ENCODE measurements around the gene SMC5. TPM values are rescaled to one million over a fixed set of nuclear protein-coding genes. Genes with fewer than 3 reads are reported as not detected.
A peak's percentile ranks its signal among the peaks of the same experiment; 100 is the strongest.
"Not testable (repeated sequence)": the region's sequence is repeated elsewhere in the genome, so short reads cannot be mapped to it uniquely, and the experiment has no call there.

SMC5 gene
- total RNA-seq, 4 donors from 2014 or later: 33.1 to 49.4 (median 39.2) TPM

GRCh38 chr9:70318002-70318401 lies 59.2 kb downstream of the SMC5 start:
- Histone ChIP-seq H3K4me3 (replicated peaks in 1 of 3) (no peak overlapping the region), H3K27ac (no peak overlapping the region), H3K27me3 (no peaks in the 10 kb centered on the region), H3K36me3 (peaks cover 0 to 21% of the 10 kb centered on the region in 2 donors), H3K4me1 (no peaks in the 10 kb centered on the region), H3K9me3 (no peaks in the 10 kb centered on the region)
- WGBS, 2 donors: 93 to 95% methylated on average over 6 of the region's 6 CpGs
- DNase-seq: no peak
- no peak for TF ChIP-seq CTCF (IDR thresholded peaks at IDR 0.05)
- TF ChIP-seq POLR2A (IDR thresholded peaks at IDR 0.05): no peak
- intact Hi-C loops (cut with DNase I): no loop called here

GRCh38 chr9:70322096-70322495 lies 63.3 kb downstream of the SMC5 start:
- Histone ChIP-seq H3K27ac (no peak overlapping the region), H3K36me3 (peaks cover 8 to 24% of the 10 kb centered on the region in 2 donors), H3K4me3 (replicated peaks in 1 of 3) (no peak overlapping the region), H3K9me3 (no peaks in the 10 kb centered on the region), H3K27me3 (no peaks in the 10 kb centered on the region), H3K4me1 (no peaks in the 10 kb centered on the region)
- WGBS, 2 donors: 95 to 97% methylated on average over 4 of the region's 4 CpGs
- no peak for DNase-seq
- intact Hi-C loops (cut with DNase I): no loop called here
- TF ChIP-seq CTCF (IDR thresholded peaks at IDR 0.05) (no peak), POLR2A (IDR thresholded peaks at IDR 0.05) (no peak)

GRCh38 chr9:70324963-70325362 lies 66.2 kb downstream of the SMC5 start:
- H3K27ac ChIP-seq: no peak overlapping the region
- H3K36me3 ChIP-seq: peaks cover 15 to 23% of the 10 kb centered on the region in 2 donors
- H3K4me1 ChIP-seq: no peaks in the 10 kb centered on the region
- H3K9me3 ChIP-seq: no peaks in the 10 kb centered on the region
- 94 to 96% methylated on average over 3 of the region's 3 CpGs for WGBS, 2 donors
- intact Hi-C loops (cut with DNase I): no loop called here
- DNase-seq: no peak
- no peak for TF ChIP-seq CTCF (IDR thresholded peaks at IDR 0.05)
- TF ChIP-seq POLR2A (IDR thresholded peaks at IDR 0.05): no peak
- no peak overlapping the region for H3K4me3 ChIP-seq (replicated peaks in 1 of 3)
- H3K27me3 ChIP-seq: no peaks in the 10 kb centered on the region

- H3K36me3 ChIP-seq: peaks cover 6 to 15% of the 10 kb centered on the region in 2 donors
- H3K9me3 ChIP-seq; H3K27ac ChIP-seq; H3K4me1 ChIP-seq; DNase-seq; intact Hi-C loops (cut with DNase I); H3K27me3 ChIP-seq; H3K4me3 ChIP-seq (replicated peaks in 1 of 3): not testable (repeated sequence)
- 100% methylated on average over 2 to 4 of the region's 4 CpGs for WGBS, 2 donors
Measured at GRCh38 chr9:70328625-70329024, 69.8 kb downstream of the SMC5 start.

GRCh38 chr9:70340572-70340971 lies 81.8 kb downstream of the SMC5 start:
- intact Hi-C loops (cut with DNase I): no loop called here
- no peak overlapping the region for H3K27ac ChIP-seq

More at GRCh38 chr9:70340572-70340971, 81.8 kb downstream of the SMC5 start:
- TF ChIP-seq CTCF (IDR thresholded peaks at IDR 0.05): peak in 5 of 6 experiments; percentile 48 to 80 (median 54)
- TF ChIP-seq POLR2A (IDR thresholded peaks at IDR 0.05): no peak
- Histone ChIP-seq H3K27me3 (no peaks in the 10 kb centered on the region), H3K36me3 (no peaks in the 10 kb centered on the region), H3K4me1 (no peaks in the 10 kb centered on the region), H3K4me3 (replicated peaks in 1 of 3) (no peak overlapping the region), H3K9me3 (no peaks in the 10 kb centered on the region)
- no peak for DNase-seq
- WGBS, 2 donors: 4 to 7% methylated on average over 1 of the region's 1 CpG
